HepG2 (cell line): ENCODE results near the gene CPVL. TPM values are rescaled to one million over a fixed set of nuclear protein-coding genes. Genes with fewer than 3 reads are reported as not detected.

Source experiments
- ATAC-seq: fragments of 200-7000 bp; cut with Tn5 transposase; 3 replicates; pipeline ENCODE4 v1.9.1; 2020; ENCODE audit warnings: mild to moderate bottlenecking, moderate library complexity
- BruUV-seq: library from RNA; stranded (reverse); fragments of 400-500 nt; replicated peaks from 2 replicates; lab custom pipeline; 2021; lab: Mats Ljungman, UMichigan
- CTCF ChIA-PET: fragments of 300-600 bp; formaldehyde crosslinking; extraction: SDS; loops from one replicate; lab custom pipeline; 2021; ENCODE audit warnings: low total read pairs, inconsistent platforms, low intra/inter-chr PET ratio; lab: Yijun Ruan, JAX
- POLR2A ChIA-PET: fragments of 350-600 bp; sonication (Branson Sonifier 250); formaldehyde crosslinking; loops from one replicate; lab custom pipeline; 2020; ENCODE audit warnings: antibody characterized with exemption, inconsistent platforms; lab: Yijun Ruan, JAX
- DNase-seq: peaks from one replicate; pipeline ENCODE4 v3.0.0-alpha.2; 2015; ENCODE audit warnings: low spot score
- FAIRE-seq: peaks from 3 replicates; lab custom pipeline; 2011; peaks lifted over from hg19 to GRCh38; lab: Jason Lieb, UNC
- H2AFZ ChIP-seq: one replicate; pipeline ENCODE4 v1.6.1; 2011; ENCODE audit warnings: low read length, inconsistent platforms
- H3K27ac ChIP-seq: fragments of 300-600 bp; 3 replicates; pipeline ENCODE4 v1.8.0; 2011; ENCODE audit warnings: mixed run types, mild to moderate bottlenecking, mixed read lengths, low read length, inconsistent platforms; ENCODE audit not compliant: insufficient read depth; ENCODE audit errors: extremely low read length
- H3K27me3 ChIP-seq, 2 experiments: fragments of 200-600 bp in 1 of 2; 2 replicates in 1 of 2; 3 replicates in 1 of 2; pipeline versions ENCODE4 v1.6.0 to v1.8.0; 2011; ENCODE audit warnings: low read length in 2 of 2, mild to moderate bottlenecking in 2 of 2, moderate library complexity in 2 of 2, inconsistent platforms in 1 of 2; ENCODE audit not compliant: insufficient read depth in 2 of 2, control insufficient read depth in 1 of 2
- H3K36me3 ChIP-seq, 2 experiments: fragments of 200-600 bp in 1 of 2; replicated peaks in 1 of 2; 2 replicates in 1 of 2; 3 replicates in 1 of 2; pipeline versions ENCODE4 v1.5.1 to v1.8.0; 2011; ENCODE audit warnings: low read length in 2 of 2, inconsistent platforms in 1 of 2; ENCODE audit not compliant: insufficient read depth in 2 of 2, control insufficient read depth in 1 of 2
- H3K4me1 ChIP-seq: 2 replicates; pipeline ENCODE4 v1.5.1; 2012; ENCODE audit warnings: low read length, inconsistent platforms; ENCODE audit not compliant: insufficient read depth
- H3K4me2 ChIP-seq: 2 replicates; pipeline ENCODE4 v1.6.0; 2011; ENCODE audit warnings: low read depth, low read length, inconsistent platforms
- H3K4me3 ChIP-seq, 3 experiments: fragments of 200-600 bp in 1 of 3; sonication (generic), shearing (Covaris generic) in 1 of 3; replicated peaks in 1 of 3; 2 replicates each; pipeline ENCODE4 v1.5.1; 2011 to 2016; ENCODE audit warnings: low read length in 3 of 3, inconsistent platforms in 2 of 3, low read depth in 2 of 3, mild to moderate bottlenecking in 2 of 3, control low read depth in 1 of 3, mixed read lengths in 1 of 3; ENCODE audit not compliant: insufficient read depth in 1 of 3
- H3K79me2 ChIP-seq: one replicate; pipeline ENCODE4 v1.6.1; 2011; ENCODE audit warnings: low read length, inconsistent platforms; ENCODE audit not compliant: insufficient read depth
- H3K9ac ChIP-seq: 2 replicates; pipeline ENCODE4 v1.6.0; 2011; ENCODE audit warnings: mild to moderate bottlenecking, low read depth, low read length, inconsistent platforms; ENCODE audit not compliant: insufficient read depth
- H3K9me3 ChIP-seq: 2 replicates; pipeline ENCODE4 v1.5.1; 2012; ENCODE audit warnings: mild to moderate bottlenecking, low read length
- H4K20me1 ChIP-seq: 2 replicates; pipeline ENCODE4 v1.6.0; 2011; ENCODE audit warnings: inconsistent platforms, mild to moderate bottlenecking, low read length, moderate library complexity; ENCODE audit not compliant: insufficient read depth
- ADNP ChIP-seq: sonication (generic); formaldehyde crosslinking; IDR thresholded peaks from 2 replicates; pipeline ENCODE4 v1.4.0; 2020; ENCODE audit warnings: missing genetic modification reagents
- FOSL2 ChIP-seq: sonication (generic); formaldehyde crosslinking; IDR thresholded peaks from 2 replicates; pipeline ENCODE4 v1.4.0; 2020; ENCODE audit warnings: missing genetic modification reagents
- FOXP1 ChIP-seq, 2 experiments: fragments of 450-650 bp in 1 of 2; IDR thresholded peaks; 2 replicates each; pipeline ENCODE4 v1.6.1; 2017 to 2018; ENCODE audit warnings: antibody characterized with exemption in 1 of 2
- ZFP1 ChIP-seq: IDR thresholded peaks from 2 replicates; pipeline ENCODE4 v1.6.1; 2016
- ZNF264 ChIP-seq: sonication (generic); formaldehyde crosslinking; IDR thresholded peaks from 2 replicates; pipeline ENCODE4 v1.4.0; 2020; ENCODE audit warnings: missing genetic modification reagents
- ZNF333 ChIP-seq: sonication (generic); formaldehyde crosslinking; IDR thresholded peaks from 2 replicates; pipeline ENCODE4 v1.4.0; 2020; ENCODE audit warnings: mild to moderate bottlenecking, missing genetic modification reagents, borderline replicate concordance
- ZNF577 ChIP-seq: sonication (generic); formaldehyde crosslinking; IDR thresholded peaks from 2 replicates; pipeline ENCODE4 v1.4.0; 2020; ENCODE audit warnings: mild to moderate bottlenecking, low read depth, missing genetic modification reagents, borderline replicate concordance
- ZNF607 ChIP-seq: sonication (generic); formaldehyde crosslinking; IDR thresholded peaks from 2 replicates; pipeline ENCODE4 v1.5.1; 2020; ENCODE audit warnings: missing genetic modification reagents, mild to moderate bottlenecking, borderline replicate concordance
- WGBS: methylation state at CpG from one replicate; pipeline ENCODE4 v1.1.6; 2017; ENCODE audit warnings: low lambda C conversion rate; 5-methylcytosine and 5-hydroxymethylcytosine counted together
- in situ Hi-C: cut with HindIII; loops from 2 replicates; pipeline ENCODE4 v1.10.0; 2017; ENCODE audit warnings: low pct_unique_long_range_greater_than_20kb; ENCODE audit not compliant: extremely low pct_ligation_motif_present
- intact Hi-C: fragments of 100-400 bp; cut with micrococcal nuclease; formaldehyde crosslinking; loops from one replicate; pipeline ENCODE4 v1.10.0; 2022; ENCODE audit not compliant: unreplicated experiment
- polyA plus RNA-seq, 8 experiments: library from polyadenylated mRNA; depleted of rRNA in 3 of 8; stranded (reverse) in 7 of 8; unstranded in 1 of 8; fragments of >200 nt; fragmentation: Illumina TruSeq in 4 of 8; extraction: Trizol in 4 of 8; gene quantifications; 2 replicates each; pipeline versions ENCODE4 v1.2.1 to v1.2.3, GENCODE V29; 2011 to 2016; ENCODE audit warnings: low read depth in 4 of 8, missing spikeins in 1 of 8, mixed read lengths in 1 of 8; ENCODE audit not compliant: insufficient read depth in 1 of 8
- total RNA-seq, 5 experiments: library from RNA; depleted of rRNA; stranded (reverse); fragments of >200 nt; fragmentation: Illumina TruSeq; extraction: Trizol; gene quantifications; 2 replicates each; pipeline ENCODE4 v1.2.3, GENCODE V29; 2016; ENCODE audit warnings: low read depth in 1 of 5
- TF ChIP-seq, protein P1 (sequence below): sonication (generic); formaldehyde crosslinking; IDR thresholded peaks from 2 replicates; pipeline ENCODE4 v1.5.1; 2020; ENCODE audit warnings: mild to moderate bottlenecking, missing genetic modification reagents
- TF ChIP-seq, protein P2 (sequence below): sonication (generic); formaldehyde crosslinking; IDR thresholded peaks from 2 replicates; pipeline ENCODE4 v1.9.0; 2021; ENCODE audit warnings: missing genetic modification reagents, borderline replicate concordance
- TF ChIP-seq, protein P3 (sequence below): IDR thresholded peaks from 2 replicates; pipeline ENCODE4 v1.6.1; 2012; ENCODE audit warnings: low read length, improper control_type of control experiment
- TF ChIP-seq, protein P4 (sequence below): sonication (generic); formaldehyde crosslinking; IDR thresholded peaks from 2 replicates; pipeline ENCODE4 v1.5.0; 2020; ENCODE audit warnings: mild to moderate bottlenecking, low read depth, missing genetic modification reagents, borderline replicate concordance

CPVL gene
- total and polyA plus RNA-seq, 2 of the 13 experiments (the other 11 are each of a cell fraction or from before 2014, with no cell fraction given), result 59.2 to 294 TPM

DNA sequence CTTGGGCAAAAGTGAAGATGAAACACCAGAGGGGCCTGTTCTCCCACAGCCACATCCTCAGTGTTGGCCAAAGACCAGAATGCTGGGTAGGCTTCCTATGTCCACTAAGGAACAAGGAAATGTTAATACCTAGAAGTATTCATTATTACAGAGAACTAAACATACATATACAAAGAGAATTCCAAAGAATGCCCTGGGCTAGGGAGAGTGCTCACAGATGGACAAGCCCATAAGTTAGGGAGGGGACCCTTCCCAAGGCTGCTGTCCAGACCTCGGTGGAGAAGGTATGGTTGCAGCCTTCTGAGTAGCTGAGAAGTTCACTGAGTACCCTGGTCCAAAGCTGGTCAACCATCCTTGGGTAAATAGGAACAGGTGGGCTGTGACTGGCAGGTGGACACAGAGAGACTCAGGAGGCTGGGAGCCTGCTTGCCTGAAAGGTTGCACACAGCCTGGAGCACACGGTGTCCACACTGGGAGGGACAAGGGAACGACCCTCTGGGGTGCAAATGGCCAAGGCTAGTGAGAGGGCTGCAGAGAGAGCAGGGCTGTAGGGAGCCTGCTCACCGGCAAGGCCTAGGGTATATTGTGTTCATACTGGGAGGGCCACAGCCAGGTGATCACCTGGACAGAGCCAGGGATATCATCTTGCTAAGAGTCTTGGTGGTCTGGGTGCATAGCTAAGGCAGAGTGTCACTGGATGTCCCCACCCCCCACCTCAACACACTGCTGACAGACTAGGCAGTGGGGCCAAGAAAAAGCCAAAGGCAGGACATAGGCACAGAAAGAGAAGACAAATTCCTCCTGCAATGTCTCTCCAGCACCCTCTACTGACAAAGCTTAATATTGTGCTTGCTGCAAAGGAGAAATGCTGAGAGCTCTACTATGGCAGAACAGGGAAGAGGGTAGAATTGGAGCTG, 40.3 kb downstream of the CPVL start:
- no peak overlapping the region for H3K27ac ChIP-seq
- WGBS, result 70% methylated on average over 2 of the region's 4 CpGs
- intact Hi-C loops, result loop anchor here (1.0 kb wide), 2 partner anchors 150 to 184 kb away; no protein-coding TSS in a partner anchor
- H3K9ac ChIP-seq, result no peak overlapping the region
- no peaks in the 10 kb centered on the region for H3K9me3 ChIP-seq
- H3K4me1 ChIP-seq, result peaks cover 18% of the 10 kb centered on the region
- no TSS peak for BruUV-seq
- DNase-seq (peak; percentile 56), ATAC-seq (peak; percentile 93), FAIRE-seq (peak; percentile 91)
- H2AFZ ChIP-seq, result no peak overlapping the region
- no peaks in the 10 kb centered on the region for H3K27me3 ChIP-seq
- ChIA-PET POLR2A (interaction anchor here (0.9 to 1.4 kb wide), 7 partner anchors 35 to 303 kb away, joined by 3 to 7 read pairs (median 4); no protein-coding TSS in a partner anchor), CTCF (interaction anchor here (0.6 to 4.4 kb wide), 4 partner anchors 150 to 239 kb away, joined by 3 to 26 read pairs (median 10); no protein-coding TSS in a partner anchor)
- no peak overlapping the region for H3K4me3 ChIP-seq
- peaks cover 7 to 13% of the 10 kb centered on the region in 2 experiments; a peak in 3 of 5 replicates for H3K36me3 ChIP-seq
- no peaks in the 10 kb centered on the region; the same call in 1 of the 2 replicates for H4K20me1 ChIP-seq
- in situ Hi-C loops, result loop anchor here (10.0 kb wide), 1 partner anchor 151 kb away; the partner anchor contains the start of gene TRIL
- H3K79me2 ChIP-seq, result no peaks in the 10 kb centered on the region
- no peak overlapping the region for H3K4me2 ChIP-seq
- TF ChIP-seq FOXP1 (IDR thresholded peaks at IDR 0.05) (no peak), FOXP1 (CRISPR knock-in tag; IDR thresholded peaks at IDR 0.05) (no peak), ZNF607 (CRISPR knock-in tag) (no peak), ADNP (CRISPR knock-in tag) (no peak), ZNF264 (no peak), ZFP1 (CRISPR knock-in tag) (no peak), ZNF333 (CRISPR knock-in tag) (no peak), FOSL2 (CRISPR knock-in tag) (no peak), ZNF577 (CRISPR knock-in tag) (no peak)
- TF ChIP-seq, protein P1, sequence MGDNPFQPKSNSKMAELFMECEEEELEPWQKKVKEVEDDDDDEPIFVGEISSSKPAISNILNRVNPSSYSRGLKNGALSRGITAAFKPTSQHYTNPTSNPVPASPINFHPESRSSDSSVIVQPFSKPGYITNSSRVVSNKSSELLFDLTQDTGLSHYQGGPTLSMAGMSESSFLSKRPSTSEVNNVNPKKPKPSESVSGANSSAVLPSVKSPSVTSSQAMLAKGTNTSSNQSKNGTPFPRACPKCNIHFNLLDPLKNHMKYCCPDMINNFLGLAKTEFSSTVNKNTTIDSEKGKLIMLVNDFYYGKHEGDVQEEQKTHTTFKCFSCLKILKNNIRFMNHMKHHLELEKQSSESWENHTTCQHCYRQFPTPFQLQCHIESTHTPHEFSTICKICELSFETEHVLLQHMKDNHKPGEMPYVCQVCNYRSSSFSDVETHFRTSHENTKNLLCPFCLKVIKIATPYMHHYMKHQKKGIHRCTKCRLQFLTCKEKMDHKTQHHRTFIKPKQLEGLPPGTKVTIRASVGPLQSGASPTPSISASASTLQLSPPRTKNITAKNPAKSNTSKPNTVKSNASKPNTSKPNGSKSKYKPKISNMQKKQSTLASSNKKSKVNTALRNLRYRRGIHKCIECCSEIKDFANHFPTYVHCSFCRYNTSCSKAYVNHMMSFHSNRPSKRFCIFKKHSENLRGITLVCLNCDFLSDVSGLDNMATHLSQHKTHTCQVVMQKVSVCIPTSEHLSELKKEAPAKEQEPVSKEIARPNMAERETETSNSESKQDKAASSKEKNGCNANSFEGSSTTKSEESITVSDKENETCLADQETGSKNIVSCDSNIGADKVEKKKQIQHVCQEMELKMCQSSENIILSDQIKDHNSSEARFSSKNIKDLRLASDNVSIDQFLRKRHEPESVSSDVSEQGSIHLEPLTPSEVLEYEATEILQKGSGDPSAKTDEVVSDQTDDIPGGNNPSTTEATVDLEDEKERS (CRISPR knock-in tag), result no peak
- TF ChIP-seq, protein P2, sequence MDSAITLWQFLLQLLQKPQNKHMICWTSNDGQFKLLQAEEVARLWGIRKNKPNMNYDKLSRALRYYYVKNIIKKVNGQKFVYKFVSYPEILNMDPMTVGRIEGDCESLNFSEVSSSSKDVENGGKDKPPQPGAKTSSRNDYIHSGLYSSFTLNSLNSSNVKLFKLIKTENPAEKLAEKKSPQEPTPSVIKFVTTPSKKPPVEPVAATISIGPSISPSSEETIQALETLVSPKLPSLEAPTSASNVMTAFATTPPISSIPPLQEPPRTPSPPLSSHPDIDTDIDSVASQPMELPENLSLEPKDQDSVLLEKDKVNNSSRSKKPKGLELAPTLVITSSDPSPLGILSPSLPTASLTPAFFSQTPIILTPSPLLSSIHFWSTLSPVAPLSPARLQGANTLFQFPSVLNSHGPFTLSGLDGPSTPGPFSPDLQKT (CRISPR knock-in tag), result no peak
- TF ChIP-seq, protein P3, sequence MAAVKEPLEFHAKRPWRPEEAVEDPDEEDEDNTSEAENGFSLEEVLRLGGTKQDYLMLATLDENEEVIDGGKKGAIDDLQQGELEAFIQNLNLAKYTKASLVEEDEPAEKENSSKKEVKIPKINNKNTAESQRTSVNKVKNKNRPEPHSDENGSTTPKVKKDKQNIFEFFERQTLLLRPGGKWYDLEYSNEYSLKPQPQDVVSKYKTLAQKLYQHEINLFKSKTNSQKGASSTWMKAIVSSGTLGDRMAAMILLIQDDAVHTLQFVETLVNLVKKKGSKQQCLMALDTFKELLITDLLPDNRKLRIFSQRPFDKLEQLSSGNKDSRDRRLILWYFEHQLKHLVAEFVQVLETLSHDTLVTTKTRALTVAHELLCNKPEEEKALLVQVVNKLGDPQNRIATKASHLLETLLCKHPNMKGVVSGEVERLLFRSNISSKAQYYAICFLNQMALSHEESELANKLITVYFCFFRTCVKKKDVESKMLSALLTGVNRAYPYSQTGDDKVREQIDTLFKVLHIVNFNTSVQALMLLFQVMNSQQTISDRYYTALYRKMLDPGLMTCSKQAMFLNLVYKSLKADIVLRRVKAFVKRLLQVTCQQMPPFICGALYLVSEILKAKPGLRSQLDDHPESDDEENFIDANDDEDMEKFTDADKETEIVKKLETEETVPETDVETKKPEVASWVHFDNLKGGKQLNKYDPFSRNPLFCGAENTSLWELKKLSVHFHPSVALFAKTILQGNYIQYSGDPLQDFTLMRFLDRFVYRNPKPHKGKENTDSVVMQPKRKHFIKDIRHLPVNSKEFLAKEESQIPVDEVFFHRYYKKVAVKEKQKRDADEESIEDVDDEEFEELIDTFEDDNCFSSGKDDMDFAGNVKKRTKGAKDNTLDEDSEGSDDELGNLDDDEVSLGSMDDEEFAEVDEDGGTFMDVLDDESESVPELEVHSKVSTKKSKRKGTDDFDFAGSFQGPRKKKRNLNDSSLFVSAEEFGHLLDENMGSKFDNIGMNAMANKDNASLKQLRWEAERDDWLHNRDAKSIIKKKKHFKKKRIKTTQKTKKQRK, result no peak
- TF ChIP-seq, protein P4, sequence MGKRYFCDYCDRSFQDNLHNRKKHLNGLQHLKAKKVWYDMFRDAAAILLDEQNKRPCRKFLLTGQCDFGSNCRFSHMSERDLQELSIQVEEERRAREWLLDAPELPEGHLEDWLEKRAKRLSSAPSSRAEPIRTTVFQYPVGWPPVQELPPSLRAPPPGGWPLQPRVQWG (CRISPR knock-in tag), result no peak
